ENCODE measurements around the gene TLL2.

Gene TLL2

DNA sequence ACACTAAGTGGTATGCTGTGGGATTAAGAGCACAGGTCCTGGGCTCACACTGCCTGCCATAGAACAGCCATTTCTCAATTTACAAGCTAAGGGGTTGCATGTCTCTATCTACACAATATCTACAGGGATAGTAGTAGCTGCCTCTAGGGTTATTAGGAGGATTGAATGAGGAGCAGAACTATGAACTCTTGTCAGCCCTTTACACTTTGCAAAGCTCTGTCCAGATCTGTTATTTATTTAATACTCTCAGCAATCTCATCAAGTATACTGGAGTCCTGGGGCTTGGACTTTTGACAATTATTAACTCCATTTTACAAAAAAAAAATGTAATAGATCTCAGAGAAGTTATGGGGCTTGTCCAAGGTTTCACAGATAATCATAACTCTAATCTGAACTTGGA, 161.7 kb downstream of the TLL2 start:
- in situ Hi-C loops (cut with HindIII; ENCODE audit: low pct_ligation_motif_present, low pct_unique_long_range_greater_than_20kb, low sequenced_read_pairs) = no loop called here
- no peak for DNase-seq

DNA sequence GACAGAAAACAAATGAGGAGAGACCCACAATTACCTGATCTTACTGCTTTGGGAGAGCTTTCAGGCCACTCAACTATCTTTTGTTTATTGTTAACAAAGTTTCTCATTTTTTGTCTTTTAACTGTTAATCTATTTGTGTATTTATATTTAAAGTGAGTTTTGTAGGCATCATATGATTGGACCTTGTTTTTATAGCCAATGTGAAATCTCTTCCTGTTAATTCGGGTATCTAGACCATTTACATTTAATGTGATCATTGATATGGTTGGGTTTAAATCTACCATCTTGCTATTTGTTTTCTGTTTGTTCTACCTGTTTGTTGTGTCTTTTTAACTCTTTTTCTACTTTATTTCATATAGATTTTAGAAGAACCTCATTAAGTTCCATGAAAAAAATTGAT, 167.4 kb downstream of the TLL2 start:
- no peak for DNase-seq
- in situ Hi-C loops (cut with HindIII; ENCODE audit: low pct_ligation_motif_present, low pct_unique_long_range_greater_than_20kb, low sequenced_read_pairs) = no loop called here

DNA sequence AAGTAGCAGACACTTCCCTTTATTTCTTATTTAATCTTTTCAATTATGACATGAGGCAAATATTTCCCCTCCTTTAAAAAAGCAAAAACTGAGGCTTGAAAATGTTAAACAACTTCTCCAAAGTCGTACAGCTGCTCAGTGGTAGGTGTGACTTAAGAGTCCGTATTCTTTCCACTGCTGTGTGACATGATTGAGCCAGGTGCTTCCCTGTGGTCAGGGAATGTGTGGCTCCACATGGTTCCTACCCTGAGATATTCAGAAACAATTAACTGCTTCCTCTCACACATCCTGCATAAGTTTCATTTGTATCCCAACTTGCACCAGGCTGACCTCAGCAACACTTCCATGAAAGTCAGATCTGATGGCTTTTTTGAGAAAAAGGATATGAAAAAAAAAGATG, 168.5 kb downstream of the TLL2 start:
- in situ Hi-C loops (cut with HindIII; ENCODE audit: low pct_ligation_motif_present, low pct_unique_long_range_greater_than_20kb, low sequenced_read_pairs) = no loop called here
- DNase-seq = no peak

DNA sequence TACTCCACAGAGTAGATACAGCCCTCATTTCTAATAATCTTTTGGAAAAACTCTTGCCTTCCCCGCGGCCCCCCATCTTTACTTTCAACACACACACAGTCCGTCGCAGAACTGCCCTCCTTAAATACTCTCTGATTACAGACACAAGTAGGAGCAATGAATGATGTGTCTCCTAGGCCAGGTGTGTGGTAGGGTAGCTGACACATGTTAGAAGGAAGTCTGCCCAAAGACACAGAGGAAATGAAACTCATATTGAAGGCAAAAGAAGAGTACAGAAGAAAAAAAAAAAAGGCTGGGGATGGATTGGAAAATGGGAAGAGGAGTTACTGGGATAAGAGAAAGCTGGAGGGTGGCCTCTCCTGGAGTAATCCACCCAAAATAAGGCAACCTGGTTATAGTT, 169.5 kb downstream of the TLL2 start:
- DNase-seq = no peak
- in situ Hi-C loops (cut with HindIII; ENCODE audit: low pct_ligation_motif_present, low pct_unique_long_range_greater_than_20kb, low sequenced_read_pairs) = no loop called here

DNA sequence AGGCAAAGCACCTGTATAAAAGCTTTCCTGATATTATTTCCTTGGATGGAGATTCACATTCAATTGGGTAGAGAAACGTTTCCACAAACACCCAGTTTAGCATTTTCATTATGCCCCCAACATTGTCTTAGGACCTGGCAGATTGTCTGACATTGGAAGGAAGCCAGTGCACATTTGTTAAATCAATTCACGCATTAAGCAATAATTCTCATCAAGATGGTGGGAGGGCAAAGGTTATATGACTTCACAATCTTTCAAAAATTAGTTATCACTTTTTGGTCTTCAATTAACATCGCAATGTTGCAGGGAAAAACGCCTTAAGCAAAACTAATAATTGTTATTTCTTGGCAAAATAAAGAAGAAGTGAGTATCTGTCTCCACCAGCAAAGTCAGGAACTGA, 171.3 kb downstream of the TLL2 start:
- in situ Hi-C loops (cut with HindIII; ENCODE audit: low pct_ligation_motif_present, low pct_unique_long_range_greater_than_20kb, low sequenced_read_pairs) = no loop called here
- no peak for DNase-seq

DNA sequence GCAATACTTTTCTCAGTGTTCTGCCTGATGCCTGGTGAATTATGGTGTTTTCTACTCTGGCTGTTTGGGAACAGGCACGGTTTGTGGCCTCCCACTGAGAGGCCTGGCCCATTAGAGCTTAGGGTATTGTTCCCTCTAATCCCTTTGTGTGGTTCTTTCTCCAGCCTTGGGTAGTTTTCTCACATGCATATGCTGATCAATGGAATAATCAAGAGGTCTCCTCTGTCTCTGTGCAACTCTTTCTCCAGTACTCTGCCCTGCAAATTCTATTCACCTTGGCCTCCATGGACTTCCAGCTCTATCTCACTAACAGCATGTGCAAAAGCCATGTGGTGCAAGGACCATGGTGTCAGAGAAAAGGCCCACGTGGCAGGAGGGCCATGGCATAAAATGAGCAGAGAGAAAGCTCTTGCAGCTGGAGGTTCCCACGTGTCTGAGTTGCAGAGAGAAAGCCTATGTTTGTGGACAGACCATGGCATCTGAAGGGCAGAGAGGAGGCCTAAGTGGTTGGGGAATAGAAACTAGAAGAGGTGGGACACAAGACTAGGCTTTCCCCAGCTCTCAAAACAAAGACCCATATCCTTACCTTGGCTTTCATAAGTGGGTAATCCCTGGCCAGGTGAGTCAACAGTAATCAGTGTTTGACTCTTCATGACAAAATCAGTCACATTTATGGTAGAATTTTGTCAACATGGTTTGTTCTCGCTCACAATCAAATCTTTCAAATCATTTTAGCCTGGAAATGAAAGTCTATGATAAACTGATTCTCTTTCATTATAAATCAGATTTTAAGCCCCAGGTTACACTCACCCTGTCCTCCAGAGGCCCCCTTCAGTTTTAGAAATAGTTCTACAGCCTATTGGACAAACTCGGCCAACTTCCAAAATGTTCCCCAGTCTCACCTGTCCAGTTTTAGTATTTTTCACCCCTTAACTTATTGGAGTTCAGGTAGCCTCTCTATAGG, 172.2 kb downstream of the TLL2 start:
- no peak for DNase-seq
- in situ Hi-C loops (cut with HindIII; ENCODE audit: low pct_ligation_motif_present, low pct_unique_long_range_greater_than_20kb, low sequenced_read_pairs) = no loop called here

DNA sequence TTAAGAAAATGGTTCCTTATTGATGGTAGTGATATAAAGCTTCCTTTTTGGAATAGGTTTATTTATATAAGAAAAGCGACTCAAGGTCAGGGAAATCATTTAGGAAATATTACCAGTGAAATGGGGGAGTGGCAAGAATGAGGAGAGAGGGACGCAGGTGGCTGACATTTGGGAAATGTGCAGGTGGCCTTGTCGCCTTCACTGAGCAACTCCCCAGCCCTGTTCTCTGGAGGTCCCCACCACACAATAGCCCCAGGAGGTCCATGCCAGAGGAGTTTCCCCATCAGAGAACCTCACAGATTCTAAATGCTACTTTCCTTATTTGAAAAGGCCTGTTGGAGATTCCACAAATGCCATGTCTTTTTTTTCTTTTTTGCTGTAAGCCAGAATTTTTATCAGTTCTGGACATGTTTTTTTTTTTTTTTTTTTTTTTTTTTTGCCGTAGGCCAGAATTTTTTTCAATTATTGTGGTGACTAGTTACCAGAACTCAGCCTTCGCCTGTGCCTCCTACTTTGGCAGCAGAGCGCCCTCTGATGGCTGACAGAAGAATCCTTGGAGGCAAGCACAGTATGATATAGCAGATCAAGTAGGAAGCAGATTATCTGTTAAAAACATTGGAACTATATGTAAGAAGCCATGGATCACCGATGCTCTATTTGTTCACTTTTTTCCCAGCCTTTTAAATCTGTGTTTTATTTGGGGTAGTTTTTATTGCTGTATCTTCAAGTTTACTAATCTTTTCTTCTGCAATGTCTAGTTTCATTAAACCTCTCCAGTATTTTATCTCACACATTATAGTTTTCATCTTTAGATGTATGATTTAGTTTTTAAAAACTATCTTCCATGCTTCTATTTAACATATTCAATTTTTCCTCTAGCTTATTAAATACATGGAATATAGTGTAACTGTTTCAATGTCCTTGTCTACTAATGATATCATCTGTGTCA, 173.5 kb downstream of the TLL2 start:
- in situ Hi-C loops (cut with HindIII; ENCODE audit: low pct_ligation_motif_present, low pct_unique_long_range_greater_than_20kb, low sequenced_read_pairs) = no loop called here
- DNase-seq = peak; percentile 77

DNA sequence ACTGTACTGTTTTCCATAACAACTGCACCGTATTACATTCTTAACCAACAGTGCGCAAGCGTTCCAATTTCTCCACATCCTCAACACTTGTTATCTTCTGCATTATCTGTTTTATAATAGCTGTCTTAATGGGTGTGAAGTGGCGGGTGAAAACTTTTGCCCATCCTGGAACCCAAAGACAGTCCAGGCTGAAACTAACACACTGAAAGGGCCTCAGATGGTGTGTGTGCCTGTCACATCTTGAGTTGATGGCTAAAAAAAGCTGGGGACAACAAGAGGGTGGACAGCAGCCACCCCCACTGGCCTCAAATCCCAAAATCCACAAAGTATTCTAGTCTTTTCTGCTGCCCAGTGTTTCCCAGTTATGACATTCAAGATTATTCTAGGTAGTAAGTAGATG, 174.3 kb downstream of the TLL2 start:
- no peak for DNase-seq
- in situ Hi-C loops (cut with HindIII; ENCODE audit: low pct_ligation_motif_present, low pct_unique_long_range_greater_than_20kb, low sequenced_read_pairs) = no loop called here

DNA sequence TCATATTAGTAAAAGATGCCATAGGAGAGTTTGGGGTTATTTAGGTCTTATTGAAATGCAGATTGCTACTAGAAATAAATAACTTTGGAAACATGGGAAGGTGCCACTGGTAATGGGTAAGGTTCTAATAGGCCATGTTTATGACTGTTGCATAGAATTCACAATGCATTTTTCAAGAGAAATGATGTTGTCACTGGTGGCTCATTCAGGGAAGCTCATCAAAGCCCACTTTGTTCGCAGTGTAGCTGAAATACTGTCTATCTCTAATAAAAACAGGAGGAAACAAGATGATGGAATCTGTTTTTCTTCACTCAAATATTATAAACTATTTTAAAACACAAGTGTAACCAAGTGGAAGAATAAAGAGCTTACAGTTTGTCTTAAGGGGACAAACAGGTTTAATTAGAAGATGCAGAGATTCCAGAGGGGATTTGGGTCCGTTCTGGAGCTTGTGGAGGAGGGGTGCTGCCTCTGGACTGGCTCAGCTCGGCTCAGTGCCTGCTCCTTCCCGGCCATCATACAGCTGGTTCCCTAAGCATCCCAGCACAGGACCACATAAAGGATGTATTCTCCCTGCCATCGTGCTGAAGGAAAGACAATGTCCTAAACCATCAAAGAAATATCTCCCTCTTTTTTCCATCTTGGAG, 175.3 kb downstream of the TLL2 start:
- no peak for DNase-seq
- in situ Hi-C loops (cut with HindIII; ENCODE audit: low pct_ligation_motif_present, low pct_unique_long_range_greater_than_20kb, low sequenced_read_pairs) = no loop called here

DNA sequence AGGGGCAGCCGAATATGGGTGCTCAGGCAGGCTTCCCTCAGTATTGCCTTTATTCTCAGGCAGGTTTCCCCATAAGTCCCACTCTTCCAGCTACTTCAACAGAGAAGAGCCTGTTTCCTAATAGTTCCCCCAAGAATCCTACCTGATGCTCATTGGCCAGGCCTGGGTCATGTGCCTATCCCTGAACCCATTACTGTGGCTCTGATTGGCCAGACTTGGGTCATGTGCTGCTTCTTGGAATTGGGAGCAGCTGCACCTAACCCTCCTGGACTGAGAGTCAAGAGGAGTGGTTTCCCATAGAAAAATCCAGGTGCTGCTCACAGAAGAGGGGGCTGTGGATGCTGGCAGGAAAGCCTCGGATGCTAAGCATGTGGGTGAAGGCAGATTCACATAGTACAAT, 176.6 kb downstream of the TLL2 start:
- in situ Hi-C loops (cut with HindIII; ENCODE audit: low pct_ligation_motif_present, low pct_unique_long_range_greater_than_20kb, low sequenced_read_pairs) = no loop called here
- no peak for DNase-seq

DNA sequence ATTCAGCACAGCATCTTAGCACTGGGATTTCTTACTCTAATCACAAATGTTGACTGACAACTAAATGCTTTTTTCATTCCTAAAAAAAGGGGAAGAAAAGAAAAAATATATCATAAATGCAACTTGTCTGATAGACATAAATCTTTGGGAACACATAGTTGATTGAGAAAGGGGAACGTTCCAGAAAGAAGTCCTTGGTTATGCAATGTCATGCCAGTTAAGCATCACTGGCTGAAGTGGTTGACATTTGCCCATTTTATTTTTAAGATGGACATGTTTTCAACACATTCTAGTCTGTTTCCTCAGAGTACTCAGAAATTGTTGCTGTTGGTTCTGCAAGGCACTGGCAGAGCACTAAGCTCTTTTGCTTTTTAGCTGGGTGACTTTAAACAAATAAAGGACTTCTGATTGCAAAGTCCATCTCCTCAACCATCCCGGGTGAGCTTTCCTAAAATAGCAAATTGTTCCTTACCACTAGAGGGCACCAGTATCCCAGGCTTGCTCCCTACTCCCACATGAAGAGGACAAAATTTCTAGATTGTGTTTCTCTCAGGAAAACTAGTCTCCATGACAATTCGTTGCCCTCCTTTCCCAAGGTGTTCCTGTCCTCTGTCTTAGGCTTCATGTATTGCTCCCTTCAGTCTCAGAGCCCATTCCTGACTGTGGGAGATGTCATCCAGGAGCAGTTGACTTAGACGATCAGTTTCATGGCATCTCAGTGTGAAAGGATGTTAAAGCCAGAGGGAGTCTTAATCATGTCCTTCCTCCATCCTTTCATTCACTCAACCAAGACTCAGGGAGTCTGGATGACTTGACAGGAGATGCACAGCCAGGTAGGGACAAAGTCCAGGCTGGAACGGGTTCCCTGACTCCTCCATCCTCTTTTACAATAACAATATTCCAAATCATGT, 178.9 kb downstream of the TLL2 start:
- in situ Hi-C loops (cut with HindIII; ENCODE audit: low pct_ligation_motif_present, low pct_unique_long_range_greater_than_20kb, low sequenced_read_pairs) = no loop called here
- peak; percentile 48 for DNase-seq

DNA sequence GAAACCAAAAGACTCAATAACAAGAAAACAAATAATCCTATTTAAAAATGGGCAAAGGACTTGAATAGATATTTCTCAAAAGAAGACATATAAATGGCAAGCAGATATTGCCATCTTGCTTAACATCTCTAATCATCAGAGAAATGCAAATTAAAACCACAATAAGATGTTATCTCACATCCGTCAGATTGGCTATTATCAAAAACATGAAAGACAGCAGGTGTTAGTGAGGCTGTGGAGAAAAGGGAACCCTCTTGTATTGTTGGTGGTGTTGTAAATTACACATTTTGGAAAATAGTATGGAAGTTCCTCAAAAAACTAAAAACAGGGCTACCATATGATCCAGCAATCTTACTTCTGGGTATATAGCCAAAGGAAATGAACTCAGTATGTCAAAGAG, 180.6 kb downstream of the TLL2 start:
- in situ Hi-C loops (cut with HindIII; ENCODE audit: low pct_ligation_motif_present, low pct_unique_long_range_greater_than_20kb, low sequenced_read_pairs) = no loop called here
- no peak for DNase-seq

DNA sequence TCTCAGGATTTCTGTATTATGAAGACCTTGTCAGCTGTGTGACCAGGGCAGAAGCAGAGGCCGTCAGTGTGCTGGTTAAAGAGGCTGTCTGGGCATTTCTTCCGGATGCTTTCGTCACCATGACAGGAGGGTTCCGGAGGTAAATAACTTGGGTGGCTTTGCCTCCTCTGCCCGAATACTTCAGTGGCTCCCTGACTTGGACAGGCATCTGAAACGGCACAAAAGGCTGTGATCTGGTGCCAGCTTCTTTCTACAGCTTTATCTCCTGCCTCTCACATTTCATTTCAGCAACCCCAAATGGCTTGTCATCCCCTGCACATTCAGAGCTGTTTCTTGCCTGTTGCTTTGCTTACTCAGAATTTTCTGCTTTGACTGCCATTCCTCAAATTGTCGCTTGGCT, 186.3 kb downstream of the TLL2 start:
- in situ Hi-C loops (cut with HindIII; ENCODE audit: low pct_ligation_motif_present, low pct_unique_long_range_greater_than_20kb, low sequenced_read_pairs) = no loop called here
- no peak for DNase-seq

DNA sequence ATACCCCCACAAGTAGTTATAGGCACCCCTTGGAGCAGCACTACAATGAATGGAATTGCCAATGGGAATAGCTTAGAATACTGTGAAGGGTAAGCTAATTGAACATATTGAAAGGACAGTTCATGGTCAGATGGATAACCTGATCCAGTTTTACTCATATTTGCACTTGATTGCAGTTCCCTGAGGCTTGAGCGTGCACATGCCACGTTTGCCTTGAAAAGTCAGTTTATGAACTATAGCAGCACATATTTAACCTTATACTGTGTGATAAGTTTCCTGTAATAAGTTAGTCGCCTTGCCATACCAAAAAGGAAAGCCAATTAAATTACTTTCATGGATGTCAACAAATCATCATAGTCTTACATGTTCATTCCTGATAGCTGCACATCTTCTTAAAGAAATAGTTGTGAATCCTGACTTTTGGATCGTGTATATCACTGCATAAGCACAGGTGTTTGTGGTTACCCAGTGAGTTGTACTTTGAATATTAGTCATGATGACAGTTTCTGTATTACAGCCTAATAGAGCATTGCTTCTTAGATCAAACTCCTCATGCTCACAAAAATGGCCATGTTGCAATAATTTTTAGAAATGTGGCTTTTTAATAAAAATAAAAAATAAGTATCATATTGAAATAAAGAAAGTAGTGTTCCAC, 187.9 kb downstream of the TLL2 start:
- DNase-seq = no peak
- in situ Hi-C loops (cut with HindIII; ENCODE audit: low pct_ligation_motif_present, low pct_unique_long_range_greater_than_20kb, low sequenced_read_pairs) = no loop called here

DNA sequence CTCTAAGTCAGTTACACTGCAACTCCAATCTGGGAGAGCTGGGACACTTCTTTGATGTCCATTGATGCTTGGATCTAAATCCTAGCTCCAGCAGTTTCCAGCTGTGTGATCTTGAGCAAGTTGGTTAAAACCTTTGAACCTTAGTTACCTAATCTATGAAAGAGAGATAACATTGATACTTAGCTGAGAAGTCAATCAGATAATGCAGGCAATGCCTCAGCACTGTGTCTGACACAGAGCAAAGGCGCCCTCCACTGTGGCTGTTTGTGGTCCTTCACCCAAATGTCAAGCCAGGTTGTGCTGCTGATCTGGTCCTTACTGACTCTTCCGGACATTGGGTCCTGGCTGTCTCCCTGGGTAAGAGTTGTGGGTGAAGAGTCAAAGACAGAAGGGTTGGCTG, 189.3 kb downstream of the TLL2 start:
- in situ Hi-C loops (cut with HindIII; ENCODE audit: low pct_ligation_motif_present, low pct_unique_long_range_greater_than_20kb, low sequenced_read_pairs) = no loop called here
- no peak for DNase-seq

DNA sequence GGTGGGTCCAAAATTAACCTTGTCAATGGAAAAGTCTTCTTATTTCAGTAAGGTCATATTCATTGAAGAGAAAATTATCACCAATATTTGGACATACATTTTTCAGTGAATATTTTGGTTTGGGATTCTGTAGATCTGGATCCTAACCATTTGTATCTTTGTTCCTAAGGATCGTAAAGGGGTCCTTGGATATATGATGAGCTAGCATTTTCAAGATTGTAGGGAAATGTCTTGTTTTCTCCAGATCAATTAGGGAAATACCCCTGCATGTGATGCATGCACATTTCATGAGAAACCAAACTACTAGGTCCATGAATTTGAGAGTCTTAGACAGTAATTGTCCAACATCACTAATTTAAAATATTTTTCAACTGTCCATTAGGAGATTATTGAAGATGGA, 191.5 kb downstream of the TLL2 start:
- in situ Hi-C loops (cut with HindIII; ENCODE audit: low pct_ligation_motif_present, low pct_unique_long_range_greater_than_20kb, low sequenced_read_pairs) = no loop called here
- no peak for DNase-seq

DNA sequence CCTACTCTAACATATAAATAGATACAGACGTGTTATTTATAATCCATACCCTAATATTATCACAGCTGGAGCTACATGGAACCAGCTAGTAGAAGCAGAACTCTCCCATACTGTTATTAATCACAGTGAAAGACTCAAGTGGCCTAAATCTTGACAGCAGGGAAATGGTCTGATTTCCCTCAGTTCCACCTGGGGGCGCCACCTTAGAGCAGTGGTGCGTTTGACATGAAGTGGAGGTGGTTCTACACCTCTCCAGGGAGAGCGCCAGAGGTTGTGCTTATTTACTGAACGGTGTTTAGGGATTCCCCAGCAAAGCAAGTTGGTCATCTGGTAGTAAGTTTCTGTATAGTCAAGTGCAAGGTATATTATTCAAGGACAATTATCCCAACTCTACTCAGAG, 191.9 kb downstream of the TLL2 start:
- no peak for DNase-seq
- in situ Hi-C loops (cut with HindIII; ENCODE audit: low pct_ligation_motif_present, low pct_unique_long_range_greater_than_20kb, low sequenced_read_pairs) = no loop called here

All from ACHN (cell line).